AG09309 (cell line): ENCODE measurements around the gene SLC9A5.

Source experiments
- DNase-seq: peaks from one replicate; pipeline ENCODE4 v3.0.0-alpha.2; 2010; ENCODE audit warnings: low read depth
- H3K4me3 ChIP-seq: 2 replicates; pipeline ENCODE4 v1.5.1; 2011; ENCODE audit warnings: mild to moderate bottlenecking, low read depth, low read length, moderate library complexity; ENCODE audit not compliant: control insufficient read depth
- TF ChIP-seq, protein P1 (sequence below): IDR thresholded peaks from 2 replicates; pipeline ENCODE4 v1.5.1; 2011; ENCODE audit warnings: mild to moderate bottlenecking, low read depth, low read length, inconsistent platforms; ENCODE audit not compliant: insufficient read depth, control insufficient read depth; ENCODE audit errors: missing control alignments

The SLC9A5 gene

DNA sequence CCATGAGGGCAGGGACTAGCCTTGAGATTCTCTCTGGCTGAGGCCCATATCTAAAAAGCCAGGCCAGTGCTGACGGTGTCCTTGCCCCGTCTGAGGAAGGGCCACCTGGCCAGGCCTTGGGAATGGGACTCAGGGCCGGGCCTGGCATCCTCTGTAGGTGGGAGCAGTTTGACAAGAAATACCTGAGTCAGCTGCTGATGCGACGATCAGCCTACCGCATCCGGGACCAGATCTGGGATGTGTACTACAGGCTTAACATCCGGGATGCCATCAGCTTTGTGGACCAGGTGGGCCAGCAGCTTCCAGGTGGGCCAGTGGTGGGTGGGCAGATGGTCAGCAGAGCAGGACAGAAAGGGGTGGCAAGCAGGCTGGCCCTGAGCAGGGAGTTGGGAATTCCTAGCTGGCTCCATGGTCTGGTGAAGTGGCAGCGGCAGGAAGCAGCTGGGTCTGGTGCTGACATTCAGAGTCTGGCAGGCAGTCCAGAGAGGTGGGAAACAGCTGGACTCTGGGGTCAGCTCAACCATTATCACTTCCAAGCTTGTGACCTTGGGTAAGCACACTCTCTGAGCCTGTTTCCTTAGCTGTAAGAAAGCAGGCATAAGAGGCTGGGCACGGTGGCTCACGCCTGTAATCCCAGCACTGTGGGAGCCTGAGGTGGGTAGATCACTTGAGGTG lies 9.5 kb downstream of the SLC9A5 start:
- H3K4me3 ChIP-seq, result no peak overlapping the region
- DNase-seq, result no peak
- TF ChIP-seq, protein P1, sequence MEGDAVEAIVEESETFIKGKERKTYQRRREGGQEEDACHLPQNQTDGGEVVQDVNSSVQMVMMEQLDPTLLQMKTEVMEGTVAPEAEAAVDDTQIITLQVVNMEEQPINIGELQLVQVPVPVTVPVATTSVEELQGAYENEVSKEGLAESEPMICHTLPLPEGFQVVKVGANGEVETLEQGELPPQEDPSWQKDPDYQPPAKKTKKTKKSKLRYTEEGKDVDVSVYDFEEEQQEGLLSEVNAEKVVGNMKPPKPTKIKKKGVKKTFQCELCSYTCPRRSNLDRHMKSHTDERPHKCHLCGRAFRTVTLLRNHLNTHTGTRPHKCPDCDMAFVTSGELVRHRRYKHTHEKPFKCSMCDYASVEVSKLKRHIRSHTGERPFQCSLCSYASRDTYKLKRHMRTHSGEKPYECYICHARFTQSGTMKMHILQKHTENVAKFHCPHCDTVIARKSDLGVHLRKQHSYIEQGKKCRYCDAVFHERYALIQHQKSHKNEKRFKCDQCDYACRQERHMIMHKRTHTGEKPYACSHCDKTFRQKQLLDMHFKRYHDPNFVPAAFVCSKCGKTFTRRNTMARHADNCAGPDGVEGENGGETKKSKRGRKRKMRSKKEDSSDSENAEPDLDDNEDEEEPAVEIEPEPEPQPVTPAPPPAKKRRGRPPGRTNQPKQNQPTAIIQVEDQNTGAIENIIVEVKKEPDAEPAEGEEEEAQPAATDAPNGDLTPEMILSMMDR, result no peak

DNA sequence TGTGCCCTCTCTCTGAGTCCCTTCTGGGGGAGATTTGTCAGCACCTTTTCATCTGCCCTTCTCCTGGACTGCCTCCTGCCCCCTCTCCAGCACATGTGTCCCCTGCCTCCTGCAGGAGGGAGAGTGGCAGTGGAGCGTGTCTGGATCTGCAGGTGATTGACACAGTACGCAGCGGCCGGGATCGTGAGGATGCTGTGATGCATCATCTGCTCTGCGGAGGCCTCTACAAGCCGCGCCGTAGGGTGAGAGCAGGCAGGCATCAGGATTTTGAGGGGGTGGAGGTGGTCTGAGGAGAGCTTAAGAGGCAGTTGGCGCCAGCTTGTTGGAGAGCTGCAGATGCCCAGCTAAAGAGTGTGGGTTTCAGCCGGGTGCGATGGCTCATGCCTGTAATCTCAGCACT lies 10.9 kb downstream of the SLC9A5 start:
- H3K4me3 ChIP-seq, result no peak overlapping the region
- TF ChIP-seq, protein P1, result no peak
- DNase-seq, result no peak

DNA sequence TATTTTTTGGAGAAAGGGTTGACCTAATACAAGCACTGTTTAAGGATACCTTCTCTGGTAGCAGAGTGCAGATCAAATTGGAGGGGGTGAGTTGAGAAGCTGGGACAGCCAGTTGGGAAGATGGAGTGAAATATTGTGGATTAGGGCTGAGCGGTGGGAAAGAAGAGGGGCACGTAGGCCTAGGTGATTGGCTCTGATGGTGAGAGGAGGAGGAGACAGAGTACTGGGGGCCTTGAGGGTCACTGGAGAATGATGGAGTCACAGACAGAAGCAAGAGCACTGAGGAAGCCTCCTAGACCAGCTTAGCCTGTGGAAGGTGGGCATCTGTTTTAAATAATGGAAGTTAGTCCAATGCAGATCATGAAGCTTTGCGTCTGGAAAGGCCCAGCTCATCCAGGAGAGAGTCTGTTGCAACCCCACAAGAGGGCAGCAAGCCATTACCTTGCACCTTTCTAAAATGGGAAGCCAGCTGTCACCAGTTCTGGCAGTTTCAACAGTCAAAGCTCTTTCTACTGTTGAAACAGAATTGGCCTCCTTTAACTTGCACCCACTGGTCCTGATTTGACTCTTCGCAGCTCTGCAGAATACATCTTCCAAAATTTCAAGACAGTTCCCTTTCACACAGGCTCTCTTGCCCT lies 11.8 kb downstream of the SLC9A5 start:
- DNase-seq, result no peak
- no peak overlapping the region for H3K4me3 ChIP-seq
- TF ChIP-seq, protein P1, result peak; percentile 85

DNA sequence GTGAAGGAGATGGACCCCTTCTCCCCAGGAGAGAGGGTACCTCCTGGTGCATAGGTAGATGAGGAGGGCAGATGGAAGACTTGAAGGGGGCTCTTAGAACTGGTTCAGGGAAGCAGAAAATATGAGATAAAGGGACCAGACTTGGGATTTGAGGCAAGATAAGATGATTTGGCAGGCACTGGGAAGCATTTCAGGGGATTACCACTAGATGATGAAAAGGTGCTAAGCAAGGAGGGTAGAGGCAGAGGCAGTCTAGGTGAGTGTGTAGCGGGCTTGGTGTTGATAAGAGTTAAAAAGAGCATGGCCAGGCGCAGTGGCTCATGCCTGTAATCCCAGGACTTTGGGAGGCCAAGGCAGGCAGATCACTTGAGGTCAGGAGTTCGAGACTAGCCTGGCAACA lies 14.4 kb downstream of the SLC9A5 start:
- DNase-seq, result no peak
- H3K4me3 ChIP-seq, result no peak overlapping the region
- TF ChIP-seq, protein P1, result no peak

DNA sequence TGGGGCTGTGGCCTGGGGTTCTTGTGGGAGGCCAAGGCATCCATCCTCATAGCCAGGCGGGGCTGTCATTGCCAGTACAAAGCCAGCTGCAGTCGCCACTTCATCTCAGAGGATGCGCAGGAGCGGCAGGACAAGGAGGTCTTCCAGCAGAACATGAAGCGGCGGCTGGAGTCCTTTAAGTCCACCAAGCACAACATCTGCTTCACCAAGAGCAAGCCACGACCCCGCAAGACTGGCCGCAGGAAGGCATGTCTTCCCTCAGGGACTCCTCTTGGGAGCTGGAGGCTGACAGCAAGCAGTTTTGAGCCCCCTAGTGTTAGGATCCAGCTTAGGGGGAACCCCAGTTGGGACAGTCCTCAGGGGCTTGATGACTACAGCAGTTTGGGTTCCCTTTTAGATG lies 15.5 kb downstream of the SLC9A5 start:
- TF ChIP-seq, protein P1, result peak; percentile 17
- no peak overlapping the region for H3K4me3 ChIP-seq
- no peak for DNase-seq

DNA sequence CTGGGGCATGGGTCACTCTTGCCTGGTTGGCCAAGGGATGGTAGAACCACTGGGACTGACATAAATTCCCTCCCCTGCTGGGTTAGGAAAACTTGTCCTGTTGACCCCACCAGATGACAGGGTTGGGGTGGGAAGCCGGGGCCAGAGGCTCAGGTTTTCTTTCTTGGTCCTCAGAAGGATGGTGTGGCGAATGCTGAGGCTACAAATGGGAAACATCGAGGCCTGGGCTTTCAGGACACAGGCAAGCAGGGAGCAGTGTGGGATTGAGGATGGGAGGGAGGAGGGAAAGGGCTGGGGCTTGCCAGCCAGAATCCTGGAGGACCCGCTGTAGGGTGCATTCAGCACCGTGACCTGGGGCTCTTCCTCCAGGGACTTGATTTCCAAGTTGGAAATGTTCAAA lies 16.1 kb downstream of the SLC9A5 start:
- TF ChIP-seq, protein P1, result no peak
- DNase-seq, result no peak

More for the DNA sequence above, 16.1 kb downstream of the SLC9A5 start:
- H3K4me3 ChIP-seq, result no peak overlapping the region
